GM12891 (cell line): ENCODE data around the gene ITGA2B.

Source experiments
- POLR2A ChIP-seq: IDR thresholded peaks from 2 replicates; pipeline ENCODE4 v1.6.1; 2011; ENCODE audit warnings: low read depth, low read length, control low read depth
- POLR2AphosphoS5 ChIP-seq: IDR thresholded peaks from 2 replicates; pipeline ENCODE4 v1.6.1; 2011; ENCODE audit warnings: low read depth, low read length, control low read depth
- SPI1 ChIP-seq: IDR thresholded peaks from 2 replicates; pipeline ENCODE4 v1.6.1; 2011; ENCODE audit warnings: low read depth, low read length, control low read depth

GRCh38 chr17:44334727-44335126, 54.7 kb downstream of the ITGA2B start:
- TF ChIP-seq POLR2AphosphoS5 = no peak
- no peak for TF ChIP-seq POLR2A
- TF ChIP-seq SPI1 = peak; percentile 50
